ENCODE data around the gene CDADC1.

The CDADC1 gene

GRCh38 chr13:49297338-49297737 lies 49.6 kb downstream of the CDADC1 start:
- DNase-seq = no peak

GRCh38 chr13:49298416-49298815 lies 50.7 kb downstream of the CDADC1 start:
- no peak for DNase-seq

GRCh38 chr13:49298903-49299605 lies 51.3 kb downstream of the CDADC1 start:
- no peak for DNase-seq

GRCh38 chr13:49300276-49300675 lies 52.6 kb downstream of the CDADC1 start:
- no peak for DNase-seq

- DNase-seq = peak; percentile 51
These were observed 53.2 kb downstream of the CDADC1 start for GRCh38 chr13:49300739-49301589.

GRCh38 chr13:49302222-49302621 lies 54.5 kb downstream of the CDADC1 start:
- DNase-seq = no peak

GRCh38 chr13:49302817-49303216 lies 55.1 kb downstream of the CDADC1 start:
- DNase-seq = no peak

GRCh38 chr13:49303533-49304252 lies 56.0 kb downstream of the CDADC1 start:
- no peak for DNase-seq

GRCh38 chr13:49304356-49304755 lies 56.6 kb downstream of the CDADC1 start:
- no peak for DNase-seq

GRCh38 chr13:49304763-49305700 lies 57.3 kb downstream of the CDADC1 start:
- no peak for DNase-seq

GRCh38 chr13:49305792-49306425 lies 58.2 kb downstream of the CDADC1 start:
- DNase-seq = no peak

- no peak for DNase-seq
These were observed 59.6 kb downstream of the CDADC1 start for GRCh38 chr13:49307365-49307764.

GRCh38 chr13:49308097-49308875 lies 60.6 kb downstream of the CDADC1 start:
- no peak for DNase-seq

GRCh38 chr13:49308921-49309408 lies 61.2 kb downstream of the CDADC1 start:
- DNase-seq = no peak

GRCh38 chr13:49310251-49310650 lies 62.5 kb downstream of the CDADC1 start:
- no peak for DNase-seq

GRCh38 chr13:49311816-49312215 lies 64.1 kb downstream of the CDADC1 start:
- no peak for DNase-seq

- no peak for DNase-seq
These were observed 66.7 kb downstream of the CDADC1 start for GRCh38 chr13:49314344-49314882.

GRCh38 chr13:49315036-49315565 lies 67.4 kb downstream of the CDADC1 start:
- no peak for DNase-seq

GRCh38 chr13:49315756-49316482 lies 68.2 kb downstream of the CDADC1 start:
- DNase-seq = no peak

- no peak for DNase-seq
These were observed 71.8 kb downstream of the CDADC1 start for GRCh38 chr13:49319551-49319950.
